Measurements from ENCODE around the gene CCDC195.

DNA sequence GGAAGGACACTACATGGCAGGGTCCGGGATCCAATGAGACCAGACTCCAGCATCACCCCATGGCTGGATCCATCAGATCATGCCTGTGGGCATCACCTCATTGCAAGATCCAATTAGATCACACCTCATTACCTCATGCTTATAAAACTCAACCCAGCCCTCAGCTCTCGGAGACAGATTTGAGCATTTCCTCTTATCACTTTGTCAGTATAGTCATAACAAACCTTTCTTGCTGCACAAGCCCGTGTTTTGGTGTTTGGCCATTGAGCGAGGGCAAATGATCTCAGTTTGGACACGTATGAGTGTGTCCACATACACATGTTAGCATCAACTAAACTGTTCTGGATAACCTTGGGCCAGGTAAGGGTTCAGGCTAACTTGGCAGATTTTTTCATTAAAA, 58.8 kb downstream of the CCDC195 start:
- TF ChIP-seq POLR2A (IDR thresholded peaks at IDR 0.05), result no peak
- TF ChIP-seq, protein P1, sequence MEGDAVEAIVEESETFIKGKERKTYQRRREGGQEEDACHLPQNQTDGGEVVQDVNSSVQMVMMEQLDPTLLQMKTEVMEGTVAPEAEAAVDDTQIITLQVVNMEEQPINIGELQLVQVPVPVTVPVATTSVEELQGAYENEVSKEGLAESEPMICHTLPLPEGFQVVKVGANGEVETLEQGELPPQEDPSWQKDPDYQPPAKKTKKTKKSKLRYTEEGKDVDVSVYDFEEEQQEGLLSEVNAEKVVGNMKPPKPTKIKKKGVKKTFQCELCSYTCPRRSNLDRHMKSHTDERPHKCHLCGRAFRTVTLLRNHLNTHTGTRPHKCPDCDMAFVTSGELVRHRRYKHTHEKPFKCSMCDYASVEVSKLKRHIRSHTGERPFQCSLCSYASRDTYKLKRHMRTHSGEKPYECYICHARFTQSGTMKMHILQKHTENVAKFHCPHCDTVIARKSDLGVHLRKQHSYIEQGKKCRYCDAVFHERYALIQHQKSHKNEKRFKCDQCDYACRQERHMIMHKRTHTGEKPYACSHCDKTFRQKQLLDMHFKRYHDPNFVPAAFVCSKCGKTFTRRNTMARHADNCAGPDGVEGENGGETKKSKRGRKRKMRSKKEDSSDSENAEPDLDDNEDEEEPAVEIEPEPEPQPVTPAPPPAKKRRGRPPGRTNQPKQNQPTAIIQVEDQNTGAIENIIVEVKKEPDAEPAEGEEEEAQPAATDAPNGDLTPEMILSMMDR (IDR thresholded peaks at IDR 0.05), result no peak

Measured in testis (tissue), 2 donors.